Measurements from ENCODE around the gene DYRK3.

- TF ChIP-seq EZH2 (conservative IDR thresholded peaks at IDR 0.05; ENCODE audit: low read depth, low read length), result no peak
- no peak for TF ChIP-seq FOXA1 (IDR thresholded peaks at IDR 0.05)
- TF ChIP-seq FOXA1 (CRISPR knock-in tag; IDR thresholded peaks at IDR 0.05), result no peak
- TF ChIP-seq CTCF (CRISPR knock-in tag; IDR thresholded peaks at IDR 0.05), result no peak
- no peak for TF ChIP-seq ZFP37 (CRISPR knock-in tag; IDR thresholded peaks at IDR 0.05; ENCODE audit: borderline replicate concordance)
- TF ChIP-seq BCL3 (CRISPR knock-in tag; IDR thresholded peaks at IDR 0.05), result no peak
- TF ChIP-seq ZNF251 (CRISPR knock-in tag; IDR thresholded peaks at IDR 0.05), result no peak
- no peak for TF ChIP-seq ZNF318 (CRISPR knock-in tag; IDR thresholded peaks at IDR 0.05)
- no peak for TF ChIP-seq SP1 (IDR thresholded peaks at IDR 0.05)
- TF ChIP-seq SP1 (CRISPR knock-in tag; IDR thresholded peaks at IDR 0.05), result no peak
- no peak for TF ChIP-seq ZNF570 (CRISPR knock-in tag; IDR thresholded peaks at IDR 0.05; ENCODE audit: borderline replicate concordance)
Measured at GRCh38 chr1:206591696-206592095, 43.6 kb upstream of the DYRK3 start.
